ENCODE results near the gene TMEM98.

- TF ChIP-seq, protein P1, sequence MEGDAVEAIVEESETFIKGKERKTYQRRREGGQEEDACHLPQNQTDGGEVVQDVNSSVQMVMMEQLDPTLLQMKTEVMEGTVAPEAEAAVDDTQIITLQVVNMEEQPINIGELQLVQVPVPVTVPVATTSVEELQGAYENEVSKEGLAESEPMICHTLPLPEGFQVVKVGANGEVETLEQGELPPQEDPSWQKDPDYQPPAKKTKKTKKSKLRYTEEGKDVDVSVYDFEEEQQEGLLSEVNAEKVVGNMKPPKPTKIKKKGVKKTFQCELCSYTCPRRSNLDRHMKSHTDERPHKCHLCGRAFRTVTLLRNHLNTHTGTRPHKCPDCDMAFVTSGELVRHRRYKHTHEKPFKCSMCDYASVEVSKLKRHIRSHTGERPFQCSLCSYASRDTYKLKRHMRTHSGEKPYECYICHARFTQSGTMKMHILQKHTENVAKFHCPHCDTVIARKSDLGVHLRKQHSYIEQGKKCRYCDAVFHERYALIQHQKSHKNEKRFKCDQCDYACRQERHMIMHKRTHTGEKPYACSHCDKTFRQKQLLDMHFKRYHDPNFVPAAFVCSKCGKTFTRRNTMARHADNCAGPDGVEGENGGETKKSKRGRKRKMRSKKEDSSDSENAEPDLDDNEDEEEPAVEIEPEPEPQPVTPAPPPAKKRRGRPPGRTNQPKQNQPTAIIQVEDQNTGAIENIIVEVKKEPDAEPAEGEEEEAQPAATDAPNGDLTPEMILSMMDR (IDR thresholded peaks at IDR 0.05), result no peak
- TF ChIP-seq POLR2AphosphoS5 (IDR thresholded peaks at IDR 0.05), result no peak
Measured at GRCh38 chr17:32904891-32905290, 23.1 kb upstream of the TMEM98 start.

Data from esophagus muscularis mucosa (tissue), 3 donors.